HEK293 (cell line): ENCODE data around the gene HNRNPA2B1.
A peak's percentile ranks its signal among the peaks of the same experiment; 100 is the strongest.

Experiments used
- CTCF ChIA-PET: fragments of 350-600 bp; formaldehyde crosslinking; extraction: SDS; loops from one replicate; lab custom pipeline; 2021; ENCODE audit warnings: antibody characterized with exemption; lab: Yijun Ruan, JAX
- POLR2A ChIA-PET: fragments of 300-600 bp; formaldehyde crosslinking; extraction: SDS; loops from one replicate; lab custom pipeline; 2020; ENCODE audit warnings: antibody characterized with exemption, inconsistent platforms; lab: Yijun Ruan, JAX
- H3K27ac ChIP-seq: fragments of 200-500 bp; sonication (Bioruptor generic); 2 replicates; pipeline ENCODE4 v1.5.1; 2014; ENCODE audit warnings: low read depth, low read length, control low read depth, inconsistent platforms; ENCODE audit errors: extremely low read depth
- H3K36me3 ChIP-seq, 2 experiments: fragments of 200-500 bp in 1 of 2; sonication (Bioruptor generic) in 1 of 2; 1 replicate in 1 of 2; 2 replicates in 1 of 2; pipeline ENCODE4 v1.5.1; 2014 to 2017; ENCODE audit warnings: inconsistent platforms in 2 of 2, low read length in 2 of 2; ENCODE audit not compliant: control insufficient read depth in 2 of 2, insufficient read depth in 1 of 2
- H3K4me1 ChIP-seq: fragments of 200-500 bp; sonication (Bioruptor generic); 2 replicates; pipeline ENCODE4 v1.5.1; 2014; ENCODE audit warnings: mild to moderate bottlenecking, low read length, inconsistent platforms; ENCODE audit not compliant: control insufficient read depth, insufficient read depth
- H3K4me3 ChIP-seq: 2 replicates; pipeline ENCODE4 v1.5.1; 2011; ENCODE audit warnings: low read depth, mild to moderate bottlenecking, control low read depth, low read length, moderate library complexity
- H3K9me3 ChIP-seq: fragments of 200-500 bp; sonication (Bioruptor generic); 2 replicates; pipeline ENCODE4 v1.5.1; 2014; ENCODE audit warnings: low read depth, low read length, inconsistent platforms; ENCODE audit not compliant: control insufficient read depth, insufficient read depth
- GLIS2 ChIP-seq: fragments of 450-650 bp; formaldehyde crosslinking; IDR thresholded peaks from 2 replicates; pipeline ENCODE4 v1.5.1; 2016; ENCODE audit warnings: missing biosample characterization, missing genetic modification characterization
- HIC1 ChIP-seq: fragments of 450-650 bp; formaldehyde crosslinking; IDR thresholded peaks from 2 replicates; pipeline ENCODE4 v1.5.1; 2016; ENCODE audit warnings: missing biosample characterization, missing genetic modification characterization
- INSM2 ChIP-seq: fragments of 450-650 bp; formaldehyde crosslinking; IDR thresholded peaks from 2 replicates; pipeline ENCODE4 v1.5.1; 2016; ENCODE audit warnings: missing biosample characterization, missing genetic modification characterization
- PRDM1 ChIP-seq: fragments of 450-650 bp; formaldehyde crosslinking; IDR thresholded peaks from 2 replicates; pipeline ENCODE4; 2016; ENCODE audit warnings: missing biosample characterization, missing genetic modification characterization
- PRDM4 ChIP-seq: fragments of 450-650 bp; formaldehyde crosslinking; IDR thresholded peaks from 2 replicates; pipeline ENCODE4 v1.5.1; 2017; ENCODE audit warnings: missing biosample characterization, missing genetic modification characterization
- SCRT2 ChIP-seq: fragments of 450-650 bp; formaldehyde crosslinking; IDR thresholded peaks from 2 replicates; pipeline ENCODE4 v1.5.1; 2016; ENCODE audit warnings: missing biosample characterization, missing genetic modification characterization
- YY2 ChIP-seq: fragments of 450-650 bp; formaldehyde crosslinking; IDR thresholded peaks from 2 replicates; pipeline ENCODE4 v1.5.1; 2016; ENCODE audit warnings: missing biosample characterization, missing genetic modification characterization
- ZBTB11 ChIP-seq: fragments of 450-650 bp; formaldehyde crosslinking; conservative IDR thresholded peaks from 2 replicates; pipeline ENCODE4 v1.5.1; 2016; ENCODE audit warnings: low read depth, missing biosample characterization, missing genetic modification characterization
- ZBTB8A ChIP-seq: fragments of 450-650 bp; formaldehyde crosslinking; IDR thresholded peaks from 2 replicates; pipeline ENCODE4 v1.5.1; 2016; ENCODE audit warnings: missing biosample characterization, missing genetic modification characterization
- ZFP3 ChIP-seq: fragments of 450-650 bp; formaldehyde crosslinking; IDR thresholded peaks from 2 replicates; pipeline ENCODE4 v1.5.1; 2016; ENCODE audit warnings: low read depth, missing biosample characterization, missing genetic modification characterization
- ZNF10 ChIP-seq: fragments of 450-650 bp; formaldehyde crosslinking; IDR thresholded peaks from 2 replicates; pipeline ENCODE4 v1.5.1; 2017; ENCODE audit warnings: missing biosample characterization, missing genetic modification characterization
- ZNF155 ChIP-seq: fragments of 450-650 bp; formaldehyde crosslinking; IDR thresholded peaks from 2 replicates; pipeline ENCODE4 v1.5.1; 2016; ENCODE audit warnings: missing biosample characterization, missing genetic modification characterization
- ZNF211 ChIP-seq: fragments of 450-650 bp; formaldehyde crosslinking; IDR thresholded peaks from 2 replicates; pipeline ENCODE4 v1.5.1; 2016; ENCODE audit warnings: low read depth, missing biosample characterization, missing genetic modification characterization
- ZNF23 ChIP-seq: fragments of 450-650 bp; formaldehyde crosslinking; IDR thresholded peaks from 2 replicates; pipeline ENCODE4 v1.5.1; 2016; ENCODE audit warnings: missing biosample characterization, missing genetic modification characterization, borderline replicate concordance
- ZNF26 ChIP-seq: fragments of 450-650 bp; formaldehyde crosslinking; IDR thresholded peaks from 2 replicates; pipeline ENCODE4 v1.5.1; 2016; ENCODE audit warnings: missing biosample characterization, missing genetic modification characterization
- ZNF394 ChIP-seq: fragments of 450-650 bp; formaldehyde crosslinking; IDR thresholded peaks from 2 replicates; pipeline ENCODE4 v1.5.1; 2016; ENCODE audit warnings: missing biosample characterization, missing genetic modification characterization, mild to moderate bottlenecking, moderate library complexity, borderline replicate concordance
- ZNF488 ChIP-seq: fragments of 450-650 bp; formaldehyde crosslinking; IDR thresholded peaks from 2 replicates; pipeline ENCODE4 v1.5.1; 2016; ENCODE audit warnings: missing biosample characterization, missing genetic modification characterization
- ZNF664 ChIP-seq: fragments of 450-650 bp; formaldehyde crosslinking; IDR thresholded peaks from 2 replicates; pipeline ENCODE4 v1.5.1; 2016; ENCODE audit warnings: missing biosample characterization, missing genetic modification characterization
- ZNF707 ChIP-seq: fragments of 450-650 bp; formaldehyde crosslinking; IDR thresholded peaks from 2 replicates; pipeline ENCODE4 v1.5.1; 2016; ENCODE audit warnings: missing biosample characterization, missing genetic modification characterization

Gene HNRNPA2B1

GRCh38 chr7:26185844-26186180, 14.7 kb downstream of the HNRNPA2B1 start (continued):
- no peak for TF ChIP-seq HIC1 (tag by site-specific recombination)
- no peak for TF ChIP-seq INSM2
- TF ChIP-seq ZBTB8A (tag by site-specific recombination) = no peak

GRCh38 chr7:26185131-26185843, 15.3 kb downstream of the HNRNPA2B1 start:
- TF ChIP-seq ZNF707 (tag by site-specific recombination) (no peak), ZNF488 (tag by site-specific recombination) (no peak), ZNF23 (tag by site-specific recombination) (no peak), ZNF155 (no peak), ZNF26 (tag by site-specific recombination) (no peak), ZNF10 (tag by site-specific recombination) (no peak), YY2 (no peak), PRDM1 (tag by site-specific recombination) (peak; percentile 23; the same call in 1 of the 2 replicates), GLIS2 (tag by site-specific recombination) (no peak), ZFP3 (tag by site-specific recombination) (no peak), PRDM4 (tag by site-specific recombination) (peak; percentile 92), ZNF394 (tag by site-specific recombination) (no peak), ZNF664 (tag by site-specific recombination) (0 out of 2 replicates have a peak, but pooled peaks have one; percentile 7), ZBTB11 (tag by site-specific recombination) (no peak), SCRT2 (peak; percentile 68), ZNF211 (tag by site-specific recombination) (no peak)
- no peak overlapping the region for H3K4me3 ChIP-seq
- no peak overlapping the region for H3K27ac ChIP-seq
- H3K4me1 ChIP-seq = no peaks in the 10 kb centered on the region
- CTCF ChIA-PET = interaction anchor here (0.7 kb wide), 1 partner anchor 101 kb away, joined by 4 read pairs; no protein-coding TSS in a partner anchor
- H3K9me3 ChIP-seq = no peaks in the 10 kb centered on the region
- POLR2A ChIA-PET = interaction anchor here (0.7 kb wide), 2 partner anchors 10 to 15 kb away, joined by 3 to 6 read pairs; partner anchors contain the start of gene HNRNPA2B1
- peaks cover 15 to 26% of the 10 kb centered on the region in 2 experiments; a peak in 2 of 3 replicates for H3K36me3 ChIP-seq
